ENCODE results near the gene ZBTB5.
"Not testable (repeated sequence)": the region's sequence is repeated elsewhere in the genome, so short reads cannot be mapped to it uniquely, and the experiment has no call there.

DNA sequence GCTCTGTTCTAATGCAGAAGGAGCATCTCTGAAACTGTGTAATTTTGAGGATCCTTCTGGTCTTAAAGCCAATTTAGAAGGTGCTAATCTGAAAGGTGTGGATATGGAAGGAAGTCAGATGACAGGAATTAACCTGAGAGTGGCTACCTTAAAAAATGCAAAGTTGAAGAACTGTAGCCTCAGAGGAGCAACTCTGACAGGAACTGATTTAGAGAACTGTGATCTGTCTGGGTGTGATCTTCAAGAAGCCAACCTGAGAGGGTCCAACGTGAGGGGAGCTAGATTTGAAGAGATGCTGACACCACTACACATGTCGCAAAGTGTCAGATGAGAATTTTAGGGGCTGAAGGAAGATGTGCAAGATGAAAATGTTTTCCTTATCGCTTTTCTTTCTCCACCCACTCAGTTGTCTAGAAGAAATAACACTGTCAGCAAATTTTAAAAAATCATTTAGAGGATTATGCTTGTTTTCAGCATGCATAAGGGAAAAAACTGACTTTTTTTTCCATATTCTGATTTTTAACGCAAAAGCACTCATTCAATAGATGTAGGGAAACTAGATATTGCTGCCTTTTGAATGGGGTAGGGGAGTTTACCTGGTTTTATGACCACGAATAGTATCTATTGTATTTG, 12.9 kb upstream of the ZBTB5 start:
- not testable (repeated sequence) for TF ChIP-seq POLR2AphosphoS5, POLR2A (IDR thresholded peaks at IDR 0.05; ENCODE audit: low read depth, low read length)

All from GM12892 (cell line).